Neural progenitor cell (in vitro differentiated cells): ENCODE data around the gene P2RY11. TPM values are rescaled to one million over a fixed set of nuclear protein-coding genes. Genes with fewer than 3 reads are reported as not detected.

Experiments used
- DNase-seq: peaks from one replicate; pipeline ENCODE4 v3.0.0-alpha.2; 2016; ENCODE audit warnings: low spot score
- H2AFZ ChIP-seq: fragments of 200-600 bp; sonication (generic); replicated peaks from 2 replicates; pipeline ENCODE4 v1.6.1; 2016; ENCODE audit warnings: antibody characterized with exemption
- H3F3A ChIP-seq: fragments of 200-600 bp; sonication (generic); 2 replicates; pipeline ENCODE4 v1.6.1; 2016; ENCODE audit warnings: antibody characterized with exemption, low read depth
- H3K27ac ChIP-seq: fragments of 200-600 bp; sonication (generic); 2 replicates; pipeline ENCODE4 v1.5.1; 2016; ENCODE audit warnings: mild to moderate bottlenecking
- H3K27me3 ChIP-seq: fragments of 200-600 bp; sonication (generic); 2 replicates; pipeline ENCODE4 v1.6.1; 2016; ENCODE audit warnings: mild to moderate bottlenecking, moderate library complexity
- H3K36me3 ChIP-seq: fragments of 200-600 bp; sonication (generic); 2 replicates; pipeline ENCODE4 v1.5.1; 2016
- H3K4me1 ChIP-seq: fragments of 200-600 bp; sonication (generic); 2 replicates; pipeline ENCODE4 v1.6.1; 2016; ENCODE audit warnings: mixed run types
- H3K4me2 ChIP-seq: fragments of 200-600 bp; sonication (generic); 2 replicates; pipeline ENCODE4 v1.6.1; 2016
- H3K4me3 ChIP-seq: fragments of 200-600 bp; sonication (generic); 2 replicates; pipeline ENCODE4 v1.5.1; 2016
- H3K79me2 ChIP-seq: fragments of 200-600 bp; sonication (generic); 2 replicates; pipeline ENCODE4 v1.6.1; 2016; ENCODE audit warnings: low read depth
- H3K9ac ChIP-seq: fragments of 200-600 bp; sonication (generic); 2 replicates; pipeline ENCODE4 v1.6.1; 2016
- H3K9me3 ChIP-seq: fragments of 200-600 bp; sonication (generic); 2 replicates; pipeline ENCODE4 v1.5.1; 2016; ENCODE audit warnings: low read depth
- H4K20me1 ChIP-seq: fragments of 200-600 bp; sonication (generic); 2 replicates; pipeline ENCODE4 v1.6.1; 2016; ENCODE audit warnings: low read depth
- H3K27ac Mint-ChIP-seq: 3 replicates; pipeline ENCODE4 v1.8.0; 2021; ENCODE audit warnings: mixed read lengths
- H3K27me3 Mint-ChIP-seq: 2 replicates; pipeline ENCODE4 v1.8.0; 2022; ENCODE audit warnings: low read depth, mild to moderate bottlenecking, inconsistent platforms, moderate library complexity, mixed read lengths; ENCODE audit not compliant: insufficient read depth
- H3K36me3 Mint-ChIP-seq: 3 replicates; pipeline ENCODE4 v1.8.0; 2021; ENCODE audit warnings: mixed read lengths
- H3K4me1 Mint-ChIP-seq: 3 replicates; pipeline ENCODE4 v1.8.0; 2021; ENCODE audit warnings: mixed read lengths
- H3K4me3 Mint-ChIP-seq: 3 replicates; pipeline ENCODE4 v1.8.0; 2021; ENCODE audit warnings: mild to moderate bottlenecking, moderate library complexity, mixed read lengths
- H3K9me3 Mint-ChIP-seq: 3 replicates; pipeline ENCODE4 v1.8.0; 2020; ENCODE audit warnings: mixed read lengths
- EZH2 ChIP-seq: fragments of 200-600 bp; sonication (generic); IDR thresholded peaks from 2 replicates; pipeline ENCODE4 v1.6.1; 2017; ENCODE audit warnings: antibody characterized with exemption, mild to moderate bottlenecking, moderate library complexity
- EZH2phosphoT487 ChIP-seq: fragments of 200-600 bp; sonication (generic); IDR thresholded peaks from 2 replicates; pipeline ENCODE4 v1.6.1; 2017; ENCODE audit warnings: antibody characterized with exemption
- small RNA-seq: library from RNA; depleted of rRNA; stranded (forward); fragments of <200 nt; gene quantifications from one replicate; pipeline ENCODE3, GENCODE V24; 2015
- total RNA-seq: library from RNA; depleted of rRNA; stranded (reverse); fragments of >200 nt; gene quantifications from 2 replicates; pipeline ENCODE4 v1.2.3, GENCODE V29; 2015; ENCODE audit warnings: low replicate concordance

Gene P2RY11
- total RNA-seq, 1 donor from 2014 or later, result not detected

- no peak overlapping the region for H3K9ac ChIP-seq
- TF ChIP-seq EZH2 (no peak), EZH2phosphoT487 (no peak)
- Mint-ChIP-seq H3K27ac (peak overlapping the region; percentile 21), H3K36me3 (peaks cover 25% of the 10 kb centered on the region), H3K27me3 (peaks cover 7% of the 10 kb centered on the region), H3K4me1 (no peaks in the 10 kb centered on the region), H3K4me3 (no peak overlapping the region), H3K9me3 (no peaks in the 10 kb centered on the region)
- no peaks in the 10 kb centered on the region for H3F3A ChIP-seq
- no peaks in the 10 kb centered on the region for H3K4me1 ChIP-seq
- H3K9me3 ChIP-seq, result no peaks in the 10 kb centered on the region
- H3K4me2 ChIP-seq, result no peak overlapping the region
- no peaks in the 10 kb centered on the region for H3K27me3 ChIP-seq
- no peaks in the 10 kb centered on the region for H3K36me3 ChIP-seq
- no peak overlapping the region for H3K27ac ChIP-seq
- H2AFZ ChIP-seq, result no peak overlapping the region
- H3K4me3 ChIP-seq, result no peak overlapping the region
- H4K20me1 ChIP-seq, result no peaks in the 10 kb centered on the region
- H3K79me2 ChIP-seq, result no peaks in the 10 kb centered on the region
- DNase-seq, result no peak
Observed at GRCh38 chr19:10163536-10163935, 52.0 kb downstream of the P2RY11 start.

Small RNA genes within 50 kb of the gene (small RNA-seq; reads per million reads assigned to genes)
- gene SNORD105 (39.4 reads per million, percentile 97 among the genes with 10 or more reads in this experiment), gene SNORD105B (10,233 reads per million, percentile 100 among the genes with 10 or more reads in this experiment)

Other genes with a start within 250 kb of the P2RY11 start
- 11.4 and 26.4 TPM in 2 replicates for gene OLFM2, start 175.2 kb upstream of the P2RY11 start, total RNA-seq
- gene COL5A3, start 101.2 kb upstream of the P2RY11 start, total RNA-seq, result 0.15 TPM in 1 of 2 replicates, not detected in the other
- not detected in 2 replicates for gene RDH8, start 98.2 kb upstream of the P2RY11 start, total RNA-seq
- 0.15 and 2.0 TPM in 2 replicates for gene SHFL, start 25.4 kb upstream of the P2RY11 start, total RNA-seq
- gene ANGPTL6, start 9.0 kb upstream of the P2RY11 start, total RNA-seq, result 0.09 TPM in 1 of 2 replicates, not detected in the other
- gene PPAN, start 5.3 kb upstream of the P2RY11 start, total RNA-seq, result 6.6 and 23.3 TPM in 2 replicates
- 170 and 215 TPM in 2 replicates for gene EIF3G, start 8.2 kb downstream of the P2RY11 start, total RNA-seq
- 203 and 204 TPM in 2 replicates for gene DNMT1, start 83.3 kb downstream of the P2RY11 start, total RNA-seq
- 8.5 and 18.8 TPM in 2 replicates for gene S1PR2, start 119.6 kb downstream of the P2RY11 start, total RNA-seq
- 22.5 and 57.4 TPM in 2 replicates for gene MRPL4, start 140.5 kb downstream of the P2RY11 start, total RNA-seq
- gene ICAM1, start 159.4 kb downstream of the P2RY11 start, total RNA-seq, result 0.40 and 0.80 TPM in 2 replicates
- gene ICAM4, start 175.3 kb downstream of the P2RY11 start, total RNA-seq, result 0.15 TPM in 1 of 2 replicates, not detected in the other
- 0.46 TPM in 1 of 2 replicates, not detected in the other for gene ICAM5, start 178.3 kb downstream of the P2RY11 start, total RNA-seq
- gene ZGLP1, start 198.1 kb downstream of the P2RY11 start, total RNA-seq, result 2.4 and 4.6 TPM in 2 replicates
- 7.4 and 11.4 TPM in 2 replicates for gene FDX2, start 204.3 kb downstream of the P2RY11 start, total RNA-seq
- gene RAVER1, start 221.8 kb downstream of the P2RY11 start, total RNA-seq, result 5.4 and 24.3 TPM in 2 replicates
- gene ICAM3, start 227.9 kb downstream of the P2RY11 start, total RNA-seq, result 1.3 and 3.5 TPM in 2 replicates